PC-3 (cell line): ENCODE results near the gene FBXO38. TPM values are rescaled to one million over a fixed set of nuclear protein-coding genes. Genes with fewer than 3 reads are reported as not detected.

Source experiments
- ATAC-seq: fragments of 200-7000 bp; cut with Tn5 transposase; 2 replicates; pipeline ENCODE4 v1.9.1; 2020; ENCODE audit warnings: mild to moderate bottlenecking, moderate library complexity
- BruUV-seq: library from RNA; stranded (reverse); fragments of 400-500 nt; replicated peaks from 2 replicates; lab custom pipeline; 2021; lab: Mats Ljungman, UMichigan
- CTCF ChIA-PET: fragments of 300-600 bp; sonication (Branson Sonifier 250); formaldehyde crosslinking; loops from one replicate; lab custom pipeline; 2022; ENCODE audit warnings: antibody characterized with exemption; lab: Charles Lee
- POLR2A ChIA-PET: fragments of 300-600 bp; sonication (Branson Sonifier 250); formaldehyde crosslinking; loops from one replicate; lab custom pipeline; 2022; ENCODE audit warnings: antibody characterized with exemption; ENCODE audit not compliant: unreplicated experiment; lab: Charles Lee
- DNase-seq: peaks from one replicate; pipeline ENCODE4 v3.0.0-alpha.2; 2015
- H2AFZ ChIP-seq: fragments of 300-600 bp; sonication (generic); 2 replicates; pipeline ENCODE4 v1.6.0; 2016; ENCODE audit warnings: antibody characterized with exemption, low read length
- H3F3A ChIP-seq: fragments of 300-600 bp; sonication (generic); one replicate; pipeline ENCODE4 v1.6.0; 2017; ENCODE audit warnings: antibody characterized with exemption, low read length, control low read depth, mild to moderate bottlenecking; ENCODE audit not compliant: unreplicated experiment
- H3K27ac ChIP-seq: fragments of 300-600 bp; sonication (generic); 2 replicates; pipeline ENCODE4 v1.5.1; 2016; ENCODE audit warnings: mild to moderate bottlenecking, low read length
- H3K27me3 ChIP-seq: fragments of 300-600 bp; sonication (generic); 2 replicates; pipeline ENCODE4 v1.6.1; 2016; ENCODE audit warnings: low read length, mixed read lengths
- H3K36me3 ChIP-seq: fragments of 300-600 bp; sonication (generic); 2 replicates; pipeline ENCODE4 v1.6.1; 2016; ENCODE audit warnings: low read depth, mixed run types, low read length, mixed read lengths
- H3K4me1 ChIP-seq: fragments of 300-600 bp; sonication (generic); 2 replicates; pipeline ENCODE4 v1.5.1; 2016; ENCODE audit warnings: low read length; ENCODE audit not compliant: insufficient read depth
- H3K4me2 ChIP-seq: fragments of 300-600 bp; sonication (generic); 2 replicates; pipeline ENCODE4 v1.6.0; 2016; ENCODE audit warnings: low read length
- H3K4me3 ChIP-seq: fragments of 300-600 bp; sonication (generic); 2 replicates; pipeline ENCODE4 v1.5.1; 2016; ENCODE audit warnings: mild to moderate bottlenecking, low read length, mixed read lengths
- H3K79me2 ChIP-seq: fragments of 300-600 bp; sonication (generic); 2 replicates; pipeline ENCODE4 v1.6.1; 2017; ENCODE audit warnings: low read length, mixed read lengths
- H3K9ac ChIP-seq: fragments of 300-600 bp; sonication (generic); 2 replicates; pipeline ENCODE4 v1.6.0; 2016; ENCODE audit warnings: mild to moderate bottlenecking, low read length
- H3K9me2 ChIP-seq: fragments of 300-600 bp; sonication (generic); replicated peaks from 2 replicates; pipeline ENCODE4 v1.6.1; 2016; ENCODE audit warnings: mixed run types, low read length, mixed read lengths
- H3K9me3 ChIP-seq: fragments of 300-600 bp; sonication (generic); 2 replicates; pipeline ENCODE4 v1.6.1; 2016; ENCODE audit warnings: low read length, mixed read lengths
- H4K20me1 ChIP-seq: fragments of 300-600 bp; sonication (generic); 2 replicates; pipeline ENCODE4 v1.6.1; 2016; ENCODE audit warnings: low read length, mixed read lengths
- CTCF ChIP-seq: fragments of 300-600 bp; sonication (generic); conservative IDR thresholded peaks from 2 replicates; pipeline ENCODE4 v1.5.1; 2017; ENCODE audit warnings: antibody characterized with exemption, low read depth, mild to moderate bottlenecking, low read length
- EZH2 ChIP-seq: fragments of 300-600 bp; sonication (generic); IDR thresholded peaks from one replicate; pipeline ENCODE4 v1.6.1; 2017; ENCODE audit warnings: antibody characterized with exemption, mild to moderate bottlenecking, low read length; ENCODE audit not compliant: unreplicated experiment
- EZH2phosphoT487 ChIP-seq: fragments of 300-600 bp; sonication (generic); IDR thresholded peaks from 2 replicates; pipeline ENCODE4 v1.6.1; 2018; ENCODE audit warnings: mild to moderate bottlenecking, antibody characterized with exemption, low read length, borderline replicate concordance
- intact Hi-C: fragments of 100-400 bp; cut with micrococcal nuclease; formaldehyde crosslinking; loops from 2 replicates; pipeline ENCODE4 v1.9.0; 2023
- total RNA-seq: library from RNA; depleted of rRNA; stranded (reverse); fragments of >200 nt; gene quantifications from 2 replicates; pipeline ENCODE4 v1.2.3, GENCODE V29; 2014

Gene FBXO38
- total RNA-seq, 1 experiment from 2014 or later: 42.7 TPM

- H3K27ac ChIP-seq: no peak overlapping the region
- ChIA-PET POLR2A (no interaction called here), CTCF (interaction anchor here (1.2 kb wide), 1 partner anchor 284 kb away, joined by 3 read pairs; no protein-coding TSS in a partner anchor)
- no peaks in the 10 kb centered on the region for H3K79me2 ChIP-seq
- no peaks in the 10 kb centered on the region for H3K27me3 ChIP-seq
- BruUV-seq: no TSS peak
- no peak overlapping the region for H3K4me2 ChIP-seq
- no peak overlapping the region for H2AFZ ChIP-seq
- no peak for TF ChIP-seq EZH2
- TF ChIP-seq CTCF: no peak
- TF ChIP-seq EZH2phosphoT487: no peak
- no peak for ATAC-seq
- H3F3A ChIP-seq: no peaks in the 10 kb centered on the region
- no peaks in the 10 kb centered on the region for H3K9me3 ChIP-seq
- H3K36me3 ChIP-seq: peaks cover 5% of the 10 kb centered on the region; the same call in 1 of the 2 replicates
- H3K9ac ChIP-seq: no peak overlapping the region
- no peaks in the 10 kb centered on the region for H4K20me1 ChIP-seq
- no peak for DNase-seq
- intact Hi-C loops: no loop called here
- H3K4me1 ChIP-seq: no peaks in the 10 kb centered on the region
- H3K9me2 ChIP-seq: no peaks in the 10 kb centered on the region
- no peak overlapping the region for H3K4me3 ChIP-seq
Observed at GRCh38 chr5:148446611-148447010, 62.9 kb downstream of the FBXO38 start.

DNA sequence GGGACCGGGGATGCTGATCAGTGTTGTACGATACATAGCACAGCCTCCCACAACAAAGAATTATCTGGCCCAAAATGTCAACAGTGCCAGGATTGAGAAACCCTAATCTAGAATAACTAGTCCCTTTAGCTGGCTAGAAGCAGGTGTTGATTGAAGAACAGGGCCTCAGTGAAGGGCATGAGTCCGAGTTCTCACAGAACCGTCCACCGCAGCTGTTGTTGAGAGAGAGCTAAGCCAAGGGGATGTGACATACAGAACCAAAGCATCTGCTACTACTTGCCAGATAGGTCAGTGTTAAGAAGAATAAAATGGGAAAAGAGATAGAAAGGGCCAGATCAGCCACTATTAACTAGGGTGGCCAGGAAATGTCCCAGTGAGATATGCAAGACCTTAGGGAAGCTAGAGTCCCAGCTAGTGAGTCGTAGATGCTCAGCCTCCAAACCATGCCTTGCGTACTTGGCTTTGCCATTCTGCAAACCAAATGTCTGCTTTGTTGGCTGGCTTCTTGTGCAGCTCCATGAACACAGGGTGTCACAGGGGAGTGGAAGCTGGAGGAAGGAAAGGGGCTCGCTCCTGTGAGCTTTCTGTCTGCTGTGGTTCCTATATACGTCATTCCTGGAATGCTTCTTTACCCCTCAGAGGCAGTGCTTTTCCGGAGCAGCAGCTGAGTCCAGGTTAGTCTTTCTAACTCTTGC lies 68.9 kb downstream of the FBXO38 start:
- intact Hi-C loops: no loop called here
- Histone ChIP-seq H3K4me2 (no peak overlapping the region), H4K20me1 (no peaks in the 10 kb centered on the region), H3K4me3 (no peak overlapping the region), H3K4me1 (no peaks in the 10 kb centered on the region), H3K27ac (no peak overlapping the region), H3K27me3 (0 out of 2 replicates have a peak, but pooled peaks cover 4% of the 10 kb centered on the region), H2AFZ (no peak overlapping the region), H3K9me2 (no peaks in the 10 kb centered on the region), H3K79me2 (no peaks in the 10 kb centered on the region), H3K36me3 (no peaks in the 10 kb centered on the region), H3K9me3 (no peaks in the 10 kb centered on the region), H3F3A (no peaks in the 10 kb centered on the region), H3K9ac (no peak overlapping the region)
- ATAC-seq (no peak), DNase-seq (no peak)
- ChIA-PET CTCF (interaction anchor here (0.7 to 1.1 kb wide), 2 partner anchors 278 to 279 kb away, joined by 4 read pairs; no protein-coding TSS in a partner anchor), POLR2A (no interaction called here)
- TF ChIP-seq CTCF (no peak), EZH2 (no peak), EZH2phosphoT487 (no peak)
- no TSS peak for BruUV-seq

DNA sequence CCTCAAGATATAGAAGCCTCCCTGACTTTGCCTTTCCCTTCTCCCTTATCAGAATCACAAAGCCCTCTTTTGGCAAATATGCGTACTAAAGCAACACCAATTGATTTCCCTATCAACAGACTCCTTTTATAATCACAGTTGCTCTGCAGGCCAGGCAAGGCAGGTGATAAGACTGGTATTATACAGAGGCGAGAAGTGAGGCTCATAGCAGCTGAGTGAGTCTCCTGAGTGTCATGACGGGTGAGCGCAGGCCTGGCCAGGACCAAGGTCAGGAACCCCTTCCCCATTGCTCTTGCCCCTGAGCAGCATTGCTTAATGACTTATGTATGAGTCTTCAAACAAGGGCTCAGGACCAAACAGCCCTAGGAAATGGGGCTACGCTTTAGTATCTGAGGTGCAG lies 70.8 kb downstream of the FBXO38 start:
- ATAC-seq (no peak), DNase-seq (no peak)
- Histone ChIP-seq H3K79me2 (no peaks in the 10 kb centered on the region), H3K4me1 (no peaks in the 10 kb centered on the region), H3K9ac (no peak overlapping the region), H2AFZ (no peak overlapping the region), H3K4me3 (no peak overlapping the region), H3F3A (no peaks in the 10 kb centered on the region), H4K20me1 (no peaks in the 10 kb centered on the region), H3K27ac (no peak overlapping the region), H3K36me3 (no peaks in the 10 kb centered on the region), H3K27me3 (0 out of 2 replicates have a peak, but pooled peaks cover 6% of the 10 kb centered on the region), H3K9me3 (no peaks in the 10 kb centered on the region), H3K4me2 (no peak overlapping the region), H3K9me2 (no peaks in the 10 kb centered on the region)
- ChIA-PET CTCF (interaction anchor here (0.5 kb wide), 1 partner anchor 930 kb away, joined by 3 read pairs; no protein-coding TSS in a partner anchor), POLR2A (no interaction called here)
- TF ChIP-seq CTCF (no peak), EZH2phosphoT487 (no peak), EZH2 (no peak)
- BruUV-seq: no TSS peak
- intact Hi-C loops: no loop called here
